Hepatocyte (in vitro differentiated cells): ENCODE data around the gene USP10. TPM values are rescaled to one million over a fixed set of nuclear protein-coding genes. Genes with fewer than 3 reads are reported as not detected.
A peak's percentile ranks its signal among the peaks of the same experiment; 100 is the strongest.

Experiments used
- DNase-seq: peaks from one replicate; pipeline ENCODE4 v3.0.0-alpha.2; 2016; ENCODE audit warnings: low spot score
- H2AFZ ChIP-seq: fragments of 200-600 bp; sonication (generic); 2 replicates; pipeline ENCODE4 v1.6.0; 2016; ENCODE audit warnings: antibody characterized with exemption, mild to moderate bottlenecking
- H3K27ac ChIP-seq: fragments of 200-600 bp; sonication (generic); 2 replicates; pipeline ENCODE4 v1.5.1; 2016; ENCODE audit warnings: mild to moderate bottlenecking
- H3K27me3 ChIP-seq: fragments of 200-600 bp; sonication (generic); 2 replicates; pipeline ENCODE4 v1.6.1; 2016
- H3K36me3 ChIP-seq: fragments of 200-600 bp; sonication (generic); replicated peaks from 2 replicates; pipeline ENCODE4 v1.5.1; 2016; ENCODE audit warnings: low read depth; ENCODE audit not compliant: insufficient read depth
- H3K4me1 ChIP-seq: fragments of 200-600 bp; sonication (generic); 2 replicates; pipeline ENCODE4 v1.5.1; 2016; ENCODE audit warnings: mild to moderate bottlenecking, moderate library complexity; ENCODE audit not compliant: insufficient read depth
- H3K4me2 ChIP-seq: fragments of 200-600 bp; sonication (generic); 2 replicates; pipeline ENCODE4 v1.6.0; 2016
- H3K4me3 ChIP-seq: fragments of 200-600 bp; sonication (generic); 2 replicates; pipeline ENCODE4 v1.5.1; 2016; ENCODE audit warnings: mild to moderate bottlenecking
- H3K79me2 ChIP-seq: fragments of 200-600 bp; sonication (generic); 2 replicates; pipeline ENCODE4 v1.6.0; 2017; ENCODE audit warnings: mild to moderate bottlenecking
- H3K9me2 ChIP-seq: fragments of 200-600 bp; sonication (generic); replicated peaks from 2 replicates; pipeline ENCODE4 v1.6.0; 2017; ENCODE audit warnings: mild to moderate bottlenecking; ENCODE audit not compliant: insufficient read depth
- H3K9me3 ChIP-seq: fragments of 200-600 bp; sonication (generic); 2 replicates; pipeline ENCODE4 v1.5.1; 2016; ENCODE audit warnings: low read depth, mild to moderate bottlenecking
- H4K20me1 ChIP-seq: fragments of 200-600 bp; sonication (generic); 2 replicates; pipeline ENCODE4 v1.6.0; 2016; ENCODE audit warnings: mild to moderate bottlenecking; ENCODE audit not compliant: insufficient read depth, poor library complexity, severe bottlenecking
- EZH2 ChIP-seq: fragments of 200-600 bp; sonication (generic); IDR thresholded peaks from 2 replicates; pipeline ENCODE4 v1.6.1; 2016; ENCODE audit warnings: antibody characterized with exemption, mild to moderate bottlenecking, borderline replicate concordance
- EZH2phosphoT487 ChIP-seq: fragments of 200-600 bp; sonication (generic); IDR thresholded peaks from one replicate; pipeline ENCODE4 v1.6.1; 2018; ENCODE audit warnings: antibody characterized with exemption, mild to moderate bottlenecking, low read depth, moderate library complexity; ENCODE audit not compliant: unreplicated experiment, severe bottlenecking
- WGBS: methylation state at CpG from one replicate; pipeline ENCODE4 v1.1.6; 2016; ENCODE audit warnings: low lambda C conversion rate; ENCODE audit errors: missing lambda C conversion rate; 5-methylcytosine and 5-hydroxymethylcytosine counted together
- polyA plus RNA-seq: library from polyadenylated mRNA; unstranded; fragments of >200 nt; fragmentation: Nextera tagmentation; extraction: Ambion mirVana; gene quantifications from 2 replicates; pipeline ENCODE4 v1.2.1, GENCODE V29; 2016
- total RNA-seq: library from RNA; depleted of rRNA; stranded (reverse); fragments of >200 nt; gene quantifications from 2 replicates; pipeline ENCODE4 v1.2.3, GENCODE V29; 2014
- TF ChIP-seq, protein P1 (sequence below): fragments of 200-600 bp; sonication (generic); IDR thresholded peaks from 2 replicates; pipeline ENCODE4 v1.5.1; 2016; ENCODE audit warnings: antibody characterized with exemption, mild to moderate bottlenecking; ENCODE audit not compliant: poor library complexity

Gene USP10
- total and polyA plus RNA-seq, 2 experiments from 2014 or later: 53.1 to 62.4 TPM

DNA sequence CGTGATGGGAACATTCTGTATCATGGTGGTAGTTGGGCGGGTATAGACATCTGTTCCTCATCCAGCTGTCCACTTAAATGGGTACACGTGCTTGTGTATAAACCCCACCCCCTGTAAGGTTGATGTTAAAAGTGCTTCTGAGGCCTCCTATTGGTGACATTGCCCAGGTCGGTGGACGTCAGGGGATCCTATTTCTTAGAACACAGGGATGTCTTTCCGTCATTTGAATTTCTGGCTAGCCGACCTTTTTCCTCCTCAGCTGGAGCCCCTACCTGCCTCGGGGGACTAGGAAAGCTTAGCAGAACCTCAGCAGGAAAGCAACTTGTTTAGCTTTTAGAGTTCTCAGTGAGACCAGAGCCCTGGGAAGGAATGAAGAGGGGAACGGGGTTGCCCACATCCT is 103.3 kb downstream of the USP10 start:
- H3K9me2 ChIP-seq: no peaks in the 10 kb centered on the region
- H3K4me3 ChIP-seq: no peak overlapping the region
- H3K4me2 ChIP-seq: no peak overlapping the region
- no peak overlapping the region for H3K27ac ChIP-seq
- H4K20me1 ChIP-seq: no peaks in the 10 kb centered on the region
- no peaks in the 10 kb centered on the region for H3K4me1 ChIP-seq
- no peaks in the 10 kb centered on the region for H3K79me2 ChIP-seq
- TF ChIP-seq, protein P1, sequence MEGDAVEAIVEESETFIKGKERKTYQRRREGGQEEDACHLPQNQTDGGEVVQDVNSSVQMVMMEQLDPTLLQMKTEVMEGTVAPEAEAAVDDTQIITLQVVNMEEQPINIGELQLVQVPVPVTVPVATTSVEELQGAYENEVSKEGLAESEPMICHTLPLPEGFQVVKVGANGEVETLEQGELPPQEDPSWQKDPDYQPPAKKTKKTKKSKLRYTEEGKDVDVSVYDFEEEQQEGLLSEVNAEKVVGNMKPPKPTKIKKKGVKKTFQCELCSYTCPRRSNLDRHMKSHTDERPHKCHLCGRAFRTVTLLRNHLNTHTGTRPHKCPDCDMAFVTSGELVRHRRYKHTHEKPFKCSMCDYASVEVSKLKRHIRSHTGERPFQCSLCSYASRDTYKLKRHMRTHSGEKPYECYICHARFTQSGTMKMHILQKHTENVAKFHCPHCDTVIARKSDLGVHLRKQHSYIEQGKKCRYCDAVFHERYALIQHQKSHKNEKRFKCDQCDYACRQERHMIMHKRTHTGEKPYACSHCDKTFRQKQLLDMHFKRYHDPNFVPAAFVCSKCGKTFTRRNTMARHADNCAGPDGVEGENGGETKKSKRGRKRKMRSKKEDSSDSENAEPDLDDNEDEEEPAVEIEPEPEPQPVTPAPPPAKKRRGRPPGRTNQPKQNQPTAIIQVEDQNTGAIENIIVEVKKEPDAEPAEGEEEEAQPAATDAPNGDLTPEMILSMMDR: no peak
- 80% methylated on average over 9 of the region's 9 CpGs for WGBS
- no peak for DNase-seq
- H2AFZ ChIP-seq: no peak overlapping the region
- H3K27me3 ChIP-seq: no peaks in the 10 kb centered on the region
- no peaks in the 10 kb centered on the region for H3K36me3 ChIP-seq
- H3K9me3 ChIP-seq: no peaks in the 10 kb centered on the region

DNA sequence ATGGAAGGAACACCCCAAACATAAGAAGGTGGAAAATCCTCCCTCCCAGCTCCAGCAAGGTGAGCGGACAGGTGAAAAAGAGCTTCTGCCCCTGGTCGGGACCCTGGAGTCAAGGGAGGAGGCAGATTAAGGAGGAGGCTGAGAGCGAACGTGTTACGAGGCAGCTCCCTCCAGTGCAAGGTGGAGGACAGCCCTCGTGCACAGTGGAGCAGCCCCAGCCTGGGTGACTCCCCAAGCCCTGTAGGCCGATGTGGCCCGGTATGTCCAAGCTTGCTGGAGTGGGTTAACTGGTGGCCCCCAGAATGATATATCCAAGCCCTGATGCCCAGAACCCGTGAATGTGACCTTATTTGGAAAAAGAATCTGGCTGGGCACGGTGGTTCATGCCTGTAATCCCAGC is 104.5 kb downstream of the USP10 start:
- WGBS: 92% methylated on average over 10 of the region's 10 CpGs
- Histone ChIP-seq H4K20me1 (no peaks in the 10 kb centered on the region), H3K4me3 (no peak overlapping the region), H2AFZ (no peak overlapping the region), H3K79me2 (no peaks in the 10 kb centered on the region), H3K36me3 (no peaks in the 10 kb centered on the region), H3K27ac (no peak overlapping the region), H3K9me3 (no peaks in the 10 kb centered on the region), H3K4me1 (no peaks in the 10 kb centered on the region), H3K4me2 (no peak overlapping the region), H3K27me3 (no peaks in the 10 kb centered on the region), H3K9me2 (no peaks in the 10 kb centered on the region)
- TF ChIP-seq EZH2phosphoT487 (no peak), EZH2 (no peak)
- TF ChIP-seq, protein P1: no peak
- DNase-seq: no peak

DNA sequence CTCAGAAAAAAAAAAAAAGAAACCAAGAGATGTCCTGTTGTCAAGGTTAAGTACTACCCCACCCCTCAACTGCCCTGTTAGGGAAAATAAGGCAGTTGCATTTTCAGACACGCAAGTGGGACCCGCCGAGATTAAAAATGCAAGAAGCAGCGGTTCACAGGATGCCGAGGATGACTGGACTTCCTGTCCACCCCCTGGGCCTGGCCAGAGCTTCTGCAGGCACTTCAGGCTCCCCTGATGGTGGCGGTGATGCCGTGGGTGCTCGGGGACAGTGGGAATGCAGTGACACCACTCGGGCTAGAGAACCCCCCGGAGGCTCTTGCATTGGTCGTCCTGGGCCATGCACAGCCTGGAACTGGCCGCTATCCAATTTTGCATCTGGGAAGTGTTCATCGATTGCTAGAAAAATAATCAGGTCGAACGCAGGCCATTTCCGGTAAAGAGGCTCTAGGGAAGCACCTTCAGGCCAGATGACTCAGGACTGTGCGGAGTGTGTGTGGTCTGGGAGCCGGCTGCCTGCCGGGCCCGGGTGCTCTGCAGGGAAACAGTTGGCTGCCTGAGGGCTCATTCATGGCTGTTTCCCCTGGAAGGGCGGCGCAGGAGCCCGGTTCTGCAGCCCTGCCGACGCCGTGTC is 106.6 kb downstream of the USP10 start:
- Histone ChIP-seq H4K20me1 (no peaks in the 10 kb centered on the region), H3K4me1 (no peaks in the 10 kb centered on the region), H3K9me2 (no peaks in the 10 kb centered on the region), H3K4me2 (peak overlapping the region; percentile 65), H3K4me3 (no peak overlapping the region), H3K27ac (no peak overlapping the region), H2AFZ (no peak overlapping the region), H3K79me2 (no peaks in the 10 kb centered on the region), H3K9me3 (no peaks in the 10 kb centered on the region), H3K36me3 (no peaks in the 10 kb centered on the region), H3K27me3 (no peaks in the 10 kb centered on the region)
- TF ChIP-seq EZH2phosphoT487: no peak
- TF ChIP-seq, protein P1: no peak
- no peak for TF ChIP-seq EZH2
- 57% methylated on average over 26 of the region's 26 CpGs for WGBS
- DNase-seq: peak; percentile 50

DNA sequence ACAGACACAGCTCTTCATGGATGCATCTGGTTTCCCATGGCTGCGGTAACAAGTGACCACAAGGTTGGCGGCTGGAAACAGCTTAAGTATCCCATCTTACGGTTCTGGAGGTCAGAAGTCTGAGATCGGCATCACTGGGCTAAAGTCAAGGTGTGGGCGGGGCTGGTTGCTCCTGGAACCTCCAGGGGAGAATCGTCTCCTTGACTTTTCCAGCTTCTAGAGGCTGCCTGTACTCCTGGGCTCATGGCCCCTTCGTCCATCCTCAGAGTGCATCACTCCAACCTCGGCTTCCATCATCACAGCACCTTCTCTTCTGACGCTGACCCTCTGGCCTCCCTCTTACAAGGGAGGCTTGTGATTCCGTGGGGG is 107.1 kb downstream of the USP10 start:
- Histone ChIP-seq H3K27me3 (no peaks in the 10 kb centered on the region), H2AFZ (no peak overlapping the region), H3K36me3 (no peaks in the 10 kb centered on the region), H3K4me2 (peak overlapping the region; percentile 65), H3K79me2 (no peaks in the 10 kb centered on the region), H4K20me1 (no peaks in the 10 kb centered on the region), H3K4me3 (no peak overlapping the region), H3K9me3 (no peaks in the 10 kb centered on the region), H3K4me1 (no peaks in the 10 kb centered on the region), H3K9me2 (no peaks in the 10 kb centered on the region), H3K27ac (no peak overlapping the region)
- WGBS: 83% methylated on average over 10 of the region's 10 CpGs
- DNase-seq: no peak
- TF ChIP-seq EZH2phosphoT487: no peak
- no peak for TF ChIP-seq EZH2
